Caco-2 (cell line): ENCODE data around the gene MRC2. TPM values are rescaled to one million over a fixed set of nuclear protein-coding genes. Genes with fewer than 3 reads are reported as not detected.

ENCODE experiments used
- BruUV-seq: library from RNA; stranded (reverse); fragments of 400-500 nt; replicated peaks from 2 replicates; lab custom pipeline; 2021; lab: Mats Ljungman, UMichigan
- CTCF ChIA-PET: fragments of 300-600 bp; sonication (Branson Sonifier 250); formaldehyde crosslinking; loops from one replicate; lab custom pipeline; 2022; ENCODE audit warnings: antibody characterized with exemption; lab: Charles Lee
- POLR2A ChIA-PET: fragments of 300-600 bp; sonication (Branson Sonifier 250); formaldehyde crosslinking; loops from one replicate; lab custom pipeline; 2022; ENCODE audit warnings: antibody characterized with exemption; lab: Charles Lee
- DNase-seq, 2 experiments: peaks; one replicate each; pipeline versions ENCODE4 v3.0.0 to v3.0.0-alpha.2; 2020 to 2022
- H3K27me3 ChIP-seq: replicated peaks from 2 replicates; pipeline ENCODE4 v1.6.0; 2011; ENCODE audit warnings: low read length; ENCODE audit not compliant: control insufficient read depth, insufficient read depth
- H3K36me3 ChIP-seq: 2 replicates; pipeline ENCODE4 v1.5.1; 2011; ENCODE audit warnings: low read length; ENCODE audit not compliant: control insufficient read depth, insufficient read depth
- H3K4me1 ChIP-seq: fragments of 250-450 bp; sonication (Bioruptor Pico); 2 replicates; pipeline ENCODE4 v1.5.1; 2020; ENCODE audit warnings: mild to moderate bottlenecking
- H3K4me3 ChIP-seq: 2 replicates; pipeline ENCODE4 v1.5.1; 2011; ENCODE audit warnings: low read depth, mild to moderate bottlenecking, control low read depth, low read length
- H3K9me3 ChIP-seq: fragments of 250-450 bp; sonication (Bioruptor Pico); 2 replicates; pipeline ENCODE4 v1.5.1; 2020; ENCODE audit warnings: mild to moderate bottlenecking, moderate library complexity
- H3K27ac Mint-ChIP-seq: one replicate; pipeline ENCODE4 v1.8.0; 2022; ENCODE audit warnings: mixed read lengths; ENCODE audit not compliant: unreplicated experiment
- H3K27me3 Mint-ChIP-seq: one replicate; pipeline ENCODE4 v1.8.0; 2022; ENCODE audit warnings: mixed read lengths; ENCODE audit not compliant: insufficient read depth, unreplicated experiment
- H3K36me3 Mint-ChIP-seq: one replicate; pipeline ENCODE4 v1.8.0; 2022; ENCODE audit warnings: mild to moderate bottlenecking, mixed read lengths; ENCODE audit not compliant: insufficient read depth, unreplicated experiment
- H3K4me1 Mint-ChIP-seq: one replicate; pipeline ENCODE4 v1.8.0; 2022; ENCODE audit warnings: low read depth, mixed read lengths; ENCODE audit not compliant: unreplicated experiment
- H3K4me3 Mint-ChIP-seq: one replicate; pipeline ENCODE4 v1.8.0; 2022; ENCODE audit warnings: mild to moderate bottlenecking, moderate library complexity, mixed read lengths; ENCODE audit not compliant: unreplicated experiment
- H3K9me3 Mint-ChIP-seq: one replicate; pipeline ENCODE4 v1.8.0; 2022; ENCODE audit warnings: mixed read lengths; ENCODE audit not compliant: unreplicated experiment
- CTCF ChIP-seq, 2 experiments: fragments of 200-600 bp in 1 of 2; IDR thresholded peaks; 1 replicate in 1 of 2; 2 replicates in 1 of 2; pipeline versions ENCODE4 v1.5.1 to v1.8.0; 2011 to 2022; ENCODE audit warnings: antibody characterized with exemption in 1 of 2, control low read depth in 1 of 2, inconsistent platforms in 1 of 2, low read depth in 1 of 2, low read length in 1 of 2, mild to moderate bottlenecking in 1 of 2, moderate library complexity in 1 of 2; ENCODE audit not compliant: insufficient read depth in 1 of 2, severe bottlenecking in 1 of 2, unreplicated experiment in 1 of 2
- intact Hi-C: fragments of 100-400 bp; cut with micrococcal nuclease; formaldehyde crosslinking; loops from one replicate; pipeline ENCODE4 v1.10.0; 2022; ENCODE audit not compliant: unreplicated experiment
- total RNA-seq: library from RNA; stranded (reverse); gene quantifications from 2 replicates; pipeline ENCODE4 v1.2.3, GENCODE V29; 2022

MRC2 gene
- total RNA-seq, 1 experiment from 2014 or later, result 7.0 TPM

GRCh38 chr17:62725791-62726249 is 98.3 kb downstream of the MRC2 start:
- peaks cover 4% of the 10 kb centered on the region for H3K27me3 Mint-ChIP-seq
- Histone ChIP-seq H3K9me3 (no peaks in the 10 kb centered on the region), H3K36me3 (no peaks in the 10 kb centered on the region), H3K4me3 (no peak overlapping the region), H3K27me3 (no peaks in the 10 kb centered on the region), H3K4me1 (peaks cover 16% of the 10 kb centered on the region)
- no peak for TF ChIP-seq CTCF (IDR thresholded peaks at IDR 0.05; ENCODE audit: insufficient read depth in 1 of 2, low read depth in 1 of 2, low read length in 1 of 2, severe bottlenecking in 1 of 2, unreplicated experiment in 1 of 2)
- H3K4me1 Mint-ChIP-seq, result peaks cover 8% of the 10 kb centered on the region
- CTCF ChIA-PET, result no interaction called here
- no peak overlapping the region for H3K27ac Mint-ChIP-seq
- H3K9me3 Mint-ChIP-seq, result no peaks in the 10 kb centered on the region
- intact Hi-C loops, result no loop called here
- BruUV-seq, result no TSS peak
- POLR2A ChIA-PET, result no interaction called here
- H3K36me3 Mint-ChIP-seq, result peaks cover 5% of the 10 kb centered on the region
- H3K4me3 Mint-ChIP-seq, result no peak overlapping the region
- peak in 1 of 2 experiments; percentile 23 for DNase-seq

DNA sequence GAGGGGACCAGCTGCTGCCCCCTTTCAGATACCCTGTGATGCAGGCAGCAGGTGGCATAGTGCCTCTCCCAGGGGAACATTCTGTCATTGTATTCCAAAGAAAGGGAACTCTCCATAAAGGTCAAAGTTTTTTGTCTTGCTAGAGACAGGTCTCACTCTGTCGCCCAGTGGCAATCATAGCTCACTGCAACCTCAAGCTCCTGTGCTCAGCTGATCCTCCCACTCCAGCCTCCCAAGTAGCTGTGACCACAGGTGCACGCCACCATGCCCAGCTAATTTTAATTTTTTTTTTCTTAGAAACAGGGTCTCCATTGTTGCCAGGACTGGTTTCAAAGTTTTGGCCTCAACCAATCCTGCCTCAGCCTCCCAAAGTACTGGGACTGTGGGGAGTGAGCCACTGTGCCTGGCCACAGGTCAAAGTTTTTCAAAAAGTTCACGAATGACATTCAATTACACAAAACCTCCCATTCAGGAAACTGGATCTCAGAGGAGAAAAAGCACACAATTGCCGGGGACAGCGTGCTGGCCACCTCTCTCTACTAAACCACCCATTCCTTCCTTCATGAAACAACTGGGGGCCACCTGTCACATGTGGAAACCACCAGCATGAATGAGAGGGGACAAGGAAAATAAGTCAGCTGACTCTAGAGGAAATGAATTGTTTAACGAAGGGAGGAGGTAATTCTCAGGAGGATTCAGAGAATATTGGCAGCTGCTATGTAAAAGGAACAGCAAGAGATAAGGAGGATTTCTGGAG is 100.6 kb downstream of the MRC2 start:
- Histone ChIP-seq H3K36me3 (no peaks in the 10 kb centered on the region), H3K9me3 (no peaks in the 10 kb centered on the region), H3K4me3 (no peak overlapping the region), H3K4me1 (peaks cover 16% of the 10 kb centered on the region), H3K27me3 (no peaks in the 10 kb centered on the region)
- DNase-seq, result no peak
- Mint-ChIP-seq H3K9me3 (no peaks in the 10 kb centered on the region), H3K27ac (no peak overlapping the region), H3K4me3 (no peak overlapping the region), H3K4me1 (peaks cover 8% of the 10 kb centered on the region), H3K36me3 (peaks cover 5% of the 10 kb centered on the region), H3K27me3 (peaks cover 10% of the 10 kb centered on the region)
- POLR2A ChIA-PET, result no interaction called here
- BruUV-seq, result no TSS peak
- CTCF ChIA-PET, result no interaction called here
- TF ChIP-seq CTCF (IDR thresholded peaks at IDR 0.05; ENCODE audit: insufficient read depth in 1 of 2, low read depth in 1 of 2, low read length in 1 of 2, severe bottlenecking in 1 of 2, unreplicated experiment in 1 of 2), result no peak
- intact Hi-C loops, result no loop called here

GRCh38 chr17:62732125-62732524 is 104.7 kb downstream of the MRC2 start:
- H3K27ac Mint-ChIP-seq, result no peak overlapping the region
- H3K4me3 ChIP-seq, result no peak overlapping the region
- no peak overlapping the region for H3K4me3 Mint-ChIP-seq
- intact Hi-C loops, result no loop called here
- ChIA-PET POLR2A (no interaction called here), CTCF (no interaction called here)
- no peak for DNase-seq
- no TSS peak for BruUV-seq
- no peaks in the 10 kb centered on the region for H3K36me3 ChIP-seq
- no peaks in the 10 kb centered on the region for H3K36me3 Mint-ChIP-seq
- H3K9me3 ChIP-seq, result no peaks in the 10 kb centered on the region
- no peaks in the 10 kb centered on the region for H3K4me1 ChIP-seq
- no peaks in the 10 kb centered on the region for H3K9me3 Mint-ChIP-seq
- H3K27me3 ChIP-seq, result no peaks in the 10 kb centered on the region
- no peaks in the 10 kb centered on the region for H3K4me1 Mint-ChIP-seq
- no peak for TF ChIP-seq CTCF (IDR thresholded peaks at IDR 0.05; ENCODE audit: insufficient read depth in 1 of 2, low read depth in 1 of 2, low read length in 1 of 2, severe bottlenecking in 1 of 2, unreplicated experiment in 1 of 2)
- H3K27me3 Mint-ChIP-seq, result peaks cover 15% of the 10 kb centered on the region
